ENCODE measurements around the gene BANF2. TPM values are rescaled to one million over a fixed set of nuclear protein-coding genes. Genes with fewer than 3 reads are reported as not detected.

BANF2 gene
- total RNA-seq, 2 donors from 2014 or later = not detected

DNA sequence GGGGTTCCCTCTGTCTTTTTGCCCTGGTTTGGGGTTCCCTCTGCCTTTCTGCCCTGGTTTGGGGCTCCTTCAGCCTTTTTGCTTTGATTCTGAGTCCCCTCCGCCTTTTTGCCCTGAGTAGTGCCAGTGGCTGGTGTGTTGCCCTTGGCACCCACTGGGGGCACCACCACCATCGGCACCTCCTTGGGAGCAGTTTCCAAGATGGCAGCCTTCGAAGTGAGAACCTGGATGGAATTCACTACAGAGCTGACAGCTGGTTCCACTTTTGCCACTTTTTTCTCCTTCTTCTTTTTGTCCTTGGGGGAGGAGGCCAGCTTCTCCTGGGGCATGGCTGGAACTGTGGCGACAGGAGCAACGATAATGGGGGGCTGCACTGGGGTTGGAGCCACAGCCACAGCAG is 40.0 kb upstream of the BANF2 start:
- no peak overlapping the region for H3K4me3 Mint-ChIP-seq
- peaks cover 57% of the 10 kb centered on the region for H3K36me3 ChIP-seq (ENCODE audit: control insufficient read depth, insufficient read depth, low read length)
- no peaks in the 10 kb centered on the region for H3K4me1 ChIP-seq (ENCODE audit: control insufficient read depth, insufficient read depth, low read length)
- DNase-seq = no peak
- peaks cover 19% of the 10 kb centered on the region for H3K9me3 ChIP-seq (ENCODE audit: control insufficient read depth, low read length)
- no peak overlapping the region for H3K27ac ChIP-seq (ENCODE audit: low read depth, low read length)
- H3K27ac Mint-ChIP-seq = no peak overlapping the region
- H3K9ac ChIP-seq (ENCODE audit: extremely low read depth, low read length, poor library complexity, severe bottlenecking) = no peak overlapping the region
- peaks cover 39% of the 10 kb centered on the region for H3K36me3 Mint-ChIP-seq (ENCODE audit: low read depth)
- 98 to 99% methylated on average over 5 of the region's 5 CpGs for WGBS, 2 experiments (ENCODE audit: insufficient coverage in 1 of 2, insufficient read length in 1 of 2)
- H3K4me1 Mint-ChIP-seq = peaks cover 40% of the 10 kb centered on the region
- TF ChIP-seq, protein P1, sequence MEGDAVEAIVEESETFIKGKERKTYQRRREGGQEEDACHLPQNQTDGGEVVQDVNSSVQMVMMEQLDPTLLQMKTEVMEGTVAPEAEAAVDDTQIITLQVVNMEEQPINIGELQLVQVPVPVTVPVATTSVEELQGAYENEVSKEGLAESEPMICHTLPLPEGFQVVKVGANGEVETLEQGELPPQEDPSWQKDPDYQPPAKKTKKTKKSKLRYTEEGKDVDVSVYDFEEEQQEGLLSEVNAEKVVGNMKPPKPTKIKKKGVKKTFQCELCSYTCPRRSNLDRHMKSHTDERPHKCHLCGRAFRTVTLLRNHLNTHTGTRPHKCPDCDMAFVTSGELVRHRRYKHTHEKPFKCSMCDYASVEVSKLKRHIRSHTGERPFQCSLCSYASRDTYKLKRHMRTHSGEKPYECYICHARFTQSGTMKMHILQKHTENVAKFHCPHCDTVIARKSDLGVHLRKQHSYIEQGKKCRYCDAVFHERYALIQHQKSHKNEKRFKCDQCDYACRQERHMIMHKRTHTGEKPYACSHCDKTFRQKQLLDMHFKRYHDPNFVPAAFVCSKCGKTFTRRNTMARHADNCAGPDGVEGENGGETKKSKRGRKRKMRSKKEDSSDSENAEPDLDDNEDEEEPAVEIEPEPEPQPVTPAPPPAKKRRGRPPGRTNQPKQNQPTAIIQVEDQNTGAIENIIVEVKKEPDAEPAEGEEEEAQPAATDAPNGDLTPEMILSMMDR (conservative IDR thresholded peaks at IDR 0.05) = peak; percentile 48
- no peaks in the 10 kb centered on the region for H3K27me3 ChIP-seq (ENCODE audit: control insufficient read depth, insufficient read depth, low read length, poor library complexity, severe bottlenecking)
- H3K9me3 Mint-ChIP-seq = peaks cover 20% of the 10 kb centered on the region
- no peaks in the 10 kb centered on the region for H3K27me3 Mint-ChIP-seq (ENCODE audit: insufficient read depth)
- no peak overlapping the region for H3K4me3 ChIP-seq (ENCODE audit: low read length)

DNA sequence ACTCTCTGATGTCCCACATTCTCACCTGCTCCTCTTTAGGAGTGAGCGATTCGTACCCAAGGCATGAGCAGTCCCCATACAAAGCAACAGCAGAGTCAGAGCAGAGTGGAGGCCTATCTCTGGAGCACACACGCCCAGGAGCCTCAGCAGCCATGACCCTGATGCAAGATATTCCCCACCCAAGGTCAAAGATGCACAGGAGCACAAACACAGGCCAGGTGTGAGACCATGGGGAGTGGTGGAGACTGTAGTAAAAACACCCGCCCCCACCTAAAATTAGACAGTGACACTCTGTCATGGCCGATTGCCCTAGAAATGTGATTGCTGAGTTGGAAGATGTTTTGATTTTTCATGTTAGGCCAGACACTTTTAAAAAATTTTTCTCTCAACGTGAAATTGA is 39.1 kb upstream of the BANF2 start:
- Histone ChIP-seq H3K9ac (ENCODE audit: extremely low read depth, low read length, poor library complexity, severe bottlenecking) (no peak overlapping the region), H3K9me3 (ENCODE audit: control insufficient read depth, low read length) (peaks cover 19% of the 10 kb centered on the region), H3K4me1 (ENCODE audit: control insufficient read depth, insufficient read depth, low read length) (no peaks in the 10 kb centered on the region), H3K4me3 (ENCODE audit: low read length) (no peak overlapping the region), H3K36me3 (ENCODE audit: control insufficient read depth, insufficient read depth, low read length) (peaks cover 57% of the 10 kb centered on the region), H3K27me3 (ENCODE audit: control insufficient read depth, insufficient read depth, low read length, poor library complexity, severe bottlenecking) (no peaks in the 10 kb centered on the region), H3K27ac (ENCODE audit: low read depth, low read length) (no peak overlapping the region)
- Mint-ChIP-seq H3K4me1 (peaks cover 36% of the 10 kb centered on the region), H3K27me3 (ENCODE audit: insufficient read depth) (no peaks in the 10 kb centered on the region), H3K4me3 (no peak overlapping the region), H3K9me3 (peaks cover 20% of the 10 kb centered on the region), H3K27ac (peak overlapping the region; percentile 54), H3K36me3 (ENCODE audit: low read depth) (peaks cover 37% of the 10 kb centered on the region)
- WGBS, 2 experiments (ENCODE audit: insufficient coverage in 1 of 2, insufficient read length in 1 of 2) = 96 to 100% methylated on average over 6 of the region's 6 CpGs
- TF ChIP-seq, protein P1 (conservative IDR thresholded peaks at IDR 0.05) = no peak
- no peak for DNase-seq

DNA sequence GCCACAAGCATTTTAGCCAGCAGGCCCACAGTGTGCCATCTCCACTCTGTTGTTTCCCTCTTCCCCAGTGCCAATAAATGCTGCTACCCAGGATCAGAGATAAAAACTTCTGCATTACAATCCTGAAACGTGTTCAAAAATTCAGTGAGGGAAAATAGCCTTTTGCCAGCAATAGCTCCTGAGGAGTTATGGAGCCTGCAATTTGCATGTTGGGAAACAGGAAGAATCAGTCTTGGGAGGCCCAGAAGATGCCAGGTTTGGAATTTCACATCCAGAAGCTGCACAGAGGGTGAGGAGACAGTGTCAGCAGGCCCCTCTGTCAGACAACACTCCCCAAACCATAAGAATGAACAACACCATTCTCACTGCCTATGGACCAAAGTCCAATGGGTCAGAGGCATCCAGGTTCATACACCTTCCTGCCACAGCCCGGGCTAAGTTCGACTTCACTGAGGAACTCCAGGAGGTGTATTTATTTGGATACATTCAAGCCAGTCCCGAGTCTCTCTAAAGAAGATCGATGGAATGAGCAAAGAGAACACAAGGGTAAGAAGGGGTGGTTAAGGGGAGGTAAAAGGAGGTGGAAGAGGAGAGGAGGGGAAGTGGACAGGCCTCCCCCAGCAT is 38.5 kb upstream of the BANF2 start:
- no peak overlapping the region for H3K27ac ChIP-seq (ENCODE audit: low read depth, low read length)
- Mint-ChIP-seq H3K4me1 (peaks cover 38% of the 10 kb centered on the region), H3K4me3 (no peak overlapping the region), H3K9me3 (peaks cover 20% of the 10 kb centered on the region), H3K27me3 (ENCODE audit: insufficient read depth) (no peaks in the 10 kb centered on the region), H3K27ac (no peak overlapping the region), H3K36me3 (ENCODE audit: low read depth) (peaks cover 37% of the 10 kb centered on the region)
- peaks cover 19% of the 10 kb centered on the region for H3K9me3 ChIP-seq (ENCODE audit: control insufficient read depth, low read length)
- no peak overlapping the region for H3K9ac ChIP-seq (ENCODE audit: extremely low read depth, low read length, poor library complexity, severe bottlenecking)
- peaks cover 51% of the 10 kb centered on the region for H3K36me3 ChIP-seq (ENCODE audit: control insufficient read depth, insufficient read depth, low read length)
- no peak for DNase-seq
- WGBS, 2 experiments (ENCODE audit: insufficient coverage in 1 of 2, insufficient read length in 1 of 2) = 88 to 92% methylated on average over 5 of the region's 5 CpGs
- TF ChIP-seq, protein P1 (conservative IDR thresholded peaks at IDR 0.05) = no peak
- no peaks in the 10 kb centered on the region for H3K27me3 ChIP-seq (ENCODE audit: control insufficient read depth, insufficient read depth, low read length, poor library complexity, severe bottlenecking)
- H3K4me3 ChIP-seq (ENCODE audit: low read length) = no peak overlapping the region
- no peaks in the 10 kb centered on the region for H3K4me1 ChIP-seq (ENCODE audit: control insufficient read depth, insufficient read depth, low read length)

All from endodermal cell (in vitro differentiated cells).